ENCODE data around the gene POU6F2.

GRCh38 chr7:39161903-39162302 lies 184.2 kb downstream of the POU6F2 start:
- TF ChIP-seq, protein P1, sequence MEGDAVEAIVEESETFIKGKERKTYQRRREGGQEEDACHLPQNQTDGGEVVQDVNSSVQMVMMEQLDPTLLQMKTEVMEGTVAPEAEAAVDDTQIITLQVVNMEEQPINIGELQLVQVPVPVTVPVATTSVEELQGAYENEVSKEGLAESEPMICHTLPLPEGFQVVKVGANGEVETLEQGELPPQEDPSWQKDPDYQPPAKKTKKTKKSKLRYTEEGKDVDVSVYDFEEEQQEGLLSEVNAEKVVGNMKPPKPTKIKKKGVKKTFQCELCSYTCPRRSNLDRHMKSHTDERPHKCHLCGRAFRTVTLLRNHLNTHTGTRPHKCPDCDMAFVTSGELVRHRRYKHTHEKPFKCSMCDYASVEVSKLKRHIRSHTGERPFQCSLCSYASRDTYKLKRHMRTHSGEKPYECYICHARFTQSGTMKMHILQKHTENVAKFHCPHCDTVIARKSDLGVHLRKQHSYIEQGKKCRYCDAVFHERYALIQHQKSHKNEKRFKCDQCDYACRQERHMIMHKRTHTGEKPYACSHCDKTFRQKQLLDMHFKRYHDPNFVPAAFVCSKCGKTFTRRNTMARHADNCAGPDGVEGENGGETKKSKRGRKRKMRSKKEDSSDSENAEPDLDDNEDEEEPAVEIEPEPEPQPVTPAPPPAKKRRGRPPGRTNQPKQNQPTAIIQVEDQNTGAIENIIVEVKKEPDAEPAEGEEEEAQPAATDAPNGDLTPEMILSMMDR (IDR thresholded peaks at IDR 0.05), result no peak
- TF ChIP-seq EZH2 (IDR thresholded peaks at IDR 0.05; ENCODE audit: borderline replicate concordance, insufficient read depth, low read depth, low read length, poor library complexity, severe bottlenecking), result no peak
